DMS114 treated with DMSO at 0.1 percent for 48 hours (cell line): ENCODE data around the gene OR51G2.
"Not testable (repeated sequence)": the region's sequence is repeated elsewhere in the genome, so short reads cannot be mapped to it uniquely, and the experiment has no call there.

ENCODE experiments used
- DNase-seq: peaks from one replicate; lab custom pipeline; 2025; ENCODE audit not compliant: unreplicated experiment; lab: John Stamatoyannopoulos, UW

OR51G2 gene, protein sequence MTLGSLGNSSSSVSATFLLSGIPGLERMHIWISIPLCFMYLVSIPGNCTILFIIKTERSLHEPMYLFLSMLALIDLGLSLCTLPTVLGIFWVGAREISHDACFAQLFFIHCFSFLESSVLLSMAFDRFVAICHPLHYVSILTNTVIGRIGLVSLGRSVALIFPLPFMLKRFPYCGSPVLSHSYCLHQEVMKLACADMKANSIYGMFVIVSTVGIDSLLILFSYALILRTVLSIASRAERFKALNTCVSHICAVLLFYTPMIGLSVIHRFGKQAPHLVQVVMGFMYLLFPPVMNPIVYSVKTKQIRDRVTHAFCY

DNA sequence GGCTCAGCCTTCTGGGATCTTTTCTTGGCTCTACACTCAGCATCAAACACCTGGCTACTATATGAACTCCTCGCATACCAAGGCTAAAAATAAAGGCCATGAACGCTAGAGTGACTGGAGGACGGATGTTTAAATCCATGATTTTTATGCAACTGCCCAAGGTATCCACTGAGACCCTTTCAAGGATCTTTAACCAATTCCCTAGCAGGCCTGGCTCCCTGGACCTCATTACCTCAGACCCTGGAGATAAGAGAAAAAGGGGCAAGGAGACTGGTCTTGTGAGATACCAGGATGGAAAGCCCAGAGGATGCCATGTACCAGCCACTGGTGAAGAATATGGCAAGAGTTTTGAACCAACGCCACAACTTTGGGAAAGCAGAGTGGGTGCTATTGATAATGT lies at the start of gene OR51G2:
OR51G2 (minus strand) TSS at position 101 of the 400 bp plus-strand sequence. CDS start 3,687 bp downstream, outside the sequence.
- no peak for DNase-seq

DNA sequence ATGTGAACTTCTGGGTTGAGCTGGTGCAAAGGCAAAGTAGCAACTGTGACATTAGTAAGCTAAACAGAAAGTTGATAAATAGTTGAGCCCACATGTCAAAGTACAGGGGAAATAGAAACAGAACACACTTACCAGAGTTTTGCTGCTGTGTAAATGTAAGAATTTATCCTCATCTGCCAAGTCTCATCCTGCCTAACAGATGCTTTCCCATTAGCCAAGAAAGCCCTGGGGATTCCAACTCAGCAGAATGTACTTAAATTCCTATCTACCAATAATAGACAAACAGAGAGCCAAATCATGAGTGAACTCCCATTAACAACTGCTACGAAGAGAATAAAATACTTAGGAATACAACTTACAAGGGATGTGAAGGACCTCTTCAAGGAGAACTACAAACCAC lies 43.7 kb upstream of the OR51G2 start:
- DNase-seq = no peak

DNA sequence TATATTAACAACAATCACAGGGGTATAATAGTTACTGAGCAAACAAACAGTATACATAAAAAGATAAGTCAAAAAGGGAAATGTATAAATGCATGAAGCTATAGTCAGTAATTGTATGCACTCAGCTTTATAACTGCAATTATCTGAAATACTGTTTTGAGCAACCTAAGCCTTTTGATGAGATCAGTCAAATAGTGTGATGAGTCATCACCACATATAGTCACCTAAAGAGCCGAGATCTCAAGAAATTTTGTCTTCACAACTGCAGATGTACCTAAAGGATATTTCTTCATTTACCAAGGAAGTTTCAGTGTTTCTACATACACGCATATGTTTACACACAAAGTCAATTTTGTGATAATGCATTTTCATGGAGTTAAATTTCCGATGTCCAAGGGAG lies 41.7 kb upstream of the OR51G2 start:
- no peak for DNase-seq

DNA sequence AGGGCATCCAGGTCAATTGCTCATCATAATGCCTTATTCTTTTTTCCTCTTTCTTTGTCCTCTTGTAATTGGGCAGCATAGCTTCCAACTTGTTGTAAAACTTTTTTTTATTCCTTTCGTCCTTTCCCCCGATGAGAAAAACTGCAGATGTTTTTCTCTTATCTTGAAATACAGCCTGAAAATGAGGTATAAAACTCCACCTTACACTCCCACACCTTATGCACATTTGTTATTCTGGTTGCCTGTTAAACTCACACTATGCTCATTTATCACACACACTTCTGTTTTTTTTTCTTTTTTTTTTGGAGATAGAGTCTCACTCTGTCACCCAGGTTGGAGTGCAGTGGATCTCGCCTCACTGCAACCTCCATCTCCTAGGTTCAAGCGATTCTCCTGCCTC lies 38.2 kb upstream of the OR51G2 start:
- no peak for DNase-seq

DNA sequence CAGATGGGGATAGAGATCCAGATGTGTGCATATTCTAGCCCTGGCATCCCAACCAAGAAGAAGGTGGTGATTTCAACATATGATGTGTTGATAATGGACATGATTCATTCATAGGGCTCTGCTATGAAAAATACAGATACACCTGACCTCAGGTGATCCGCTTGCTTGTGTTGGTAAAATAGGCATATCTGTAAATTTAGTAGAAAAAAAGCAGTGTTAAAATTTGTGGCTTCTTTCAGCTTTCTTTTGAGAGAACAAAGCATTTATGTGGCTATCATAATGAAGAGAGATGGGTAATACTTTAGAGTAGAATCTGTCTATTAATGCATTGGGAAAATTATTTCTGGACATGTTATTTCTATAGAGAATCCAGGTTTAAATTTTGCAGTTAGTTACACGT lies 36.5 kb upstream of the OR51G2 start, which contains the start of gene OR51A2:
OR51A2 (minus strand) TSS at position 101 of the 400 bp plus-strand sequence; CDS start at position 101, 0 bp downstream.
- not testable (repeated sequence) for DNase-seq

DNA sequence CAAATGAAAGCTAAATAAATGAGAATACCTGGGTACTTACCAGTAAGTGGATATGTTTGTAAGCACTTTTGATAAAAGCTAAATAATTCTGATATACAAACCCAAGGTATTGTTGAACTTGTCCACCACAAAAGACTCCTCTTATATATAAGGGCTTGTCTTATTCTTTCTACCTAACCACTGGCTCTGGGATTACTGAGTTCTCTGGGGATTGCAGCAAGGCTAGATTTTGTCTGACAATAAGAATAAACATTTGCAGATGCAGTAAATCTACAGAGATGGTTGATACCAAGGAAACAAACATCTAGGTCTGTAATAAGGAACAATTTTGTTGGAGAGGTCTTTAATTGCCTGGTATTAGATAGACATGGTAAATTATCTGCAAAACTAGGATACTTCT lies 28.4 kb upstream of the OR51G2 start, which contains the start of gene OR51A4:
OR51A4 (minus strand) TSS at position 101 of the 400 bp plus-strand sequence. CDS start 505 bp downstream, outside the sequence.
- DNase-seq = no peak

DNA sequence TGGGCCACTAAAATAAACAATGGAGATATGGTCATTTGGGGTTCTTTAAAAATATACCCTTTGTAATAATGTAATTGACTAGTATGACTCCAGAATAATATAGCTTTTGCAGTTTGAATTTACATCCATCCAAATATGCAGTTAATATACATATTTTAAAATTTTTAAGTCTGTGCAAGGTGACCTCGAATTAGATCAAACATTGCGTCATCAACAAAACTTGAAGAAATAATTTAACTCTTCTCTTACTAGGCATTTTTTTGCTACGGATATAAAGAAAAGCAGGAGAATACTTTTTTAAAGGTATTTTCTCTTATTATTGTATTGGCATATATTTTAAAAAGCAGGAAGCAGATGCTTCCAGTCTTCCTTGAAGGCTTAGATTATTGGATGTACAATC lies 17.6 kb upstream of the OR51G2 start:
- DNase-seq = no peak

DNA sequence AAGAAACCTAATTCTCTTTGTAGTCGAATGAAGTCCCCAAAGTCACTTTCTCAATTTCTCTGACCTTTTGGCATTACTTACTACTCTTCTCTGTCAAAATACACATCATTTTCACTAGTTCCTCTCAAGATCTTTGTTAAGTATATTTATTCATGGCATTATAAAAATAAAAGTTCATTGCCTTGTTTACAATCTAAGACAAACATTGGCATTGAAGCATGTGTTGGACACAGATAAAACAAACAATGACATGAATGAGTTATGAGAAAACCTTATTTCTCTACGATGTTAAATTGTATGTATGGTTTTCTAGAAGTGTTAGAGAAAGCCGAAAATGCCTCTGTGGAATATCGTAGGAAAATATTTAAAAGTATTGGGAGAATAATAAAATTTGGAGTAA lies 13.6 kb upstream of the OR51G2 start:
- no peak for DNase-seq

DNA sequence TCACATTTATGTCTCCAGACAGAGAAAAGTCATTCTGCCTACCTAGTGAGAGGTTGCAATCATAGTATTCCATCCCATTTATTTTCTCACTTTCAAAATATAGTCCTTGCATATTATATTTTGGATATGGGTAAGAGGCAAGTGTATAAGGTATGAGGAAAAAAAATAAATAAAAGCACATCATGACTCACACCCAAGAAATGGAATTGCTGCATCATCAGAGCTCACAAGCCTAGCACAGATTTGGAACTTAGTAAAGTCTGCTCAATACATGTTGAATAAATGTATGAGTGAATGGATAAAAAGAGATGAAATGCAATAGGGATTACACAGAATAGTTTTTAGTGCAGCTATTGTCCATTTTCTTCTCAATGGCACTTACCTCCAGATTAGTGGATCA lies 7.5 kb upstream of the OR51G2 start:
- no peak for DNase-seq

DNA sequence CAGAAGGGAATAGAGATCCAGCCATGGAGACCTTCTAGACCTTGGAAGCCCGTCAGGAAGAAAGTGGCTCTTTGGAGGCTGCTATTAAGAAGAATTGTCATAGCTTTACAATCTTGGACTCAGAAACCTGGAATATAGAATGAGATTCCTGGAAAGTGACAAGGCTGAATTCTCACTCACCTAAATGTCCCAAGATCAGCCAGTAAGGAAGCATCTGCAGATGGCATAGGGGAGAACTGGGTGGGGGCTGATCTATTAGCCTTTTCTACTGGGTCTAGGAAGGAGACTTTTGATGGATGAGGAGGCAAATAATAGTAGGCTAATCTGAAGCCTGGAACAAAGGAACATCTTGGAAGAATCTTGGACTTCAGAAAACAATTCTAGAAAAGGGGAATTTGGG lies 5.1 kb upstream of the OR51G2 start, which contains the start of gene OR51G1:
OR51G1 (minus strand) TSS at position 101 of the 400 bp plus-strand sequence; CDS start at position 101, 0 bp downstream.
- no peak for DNase-seq

DNA sequence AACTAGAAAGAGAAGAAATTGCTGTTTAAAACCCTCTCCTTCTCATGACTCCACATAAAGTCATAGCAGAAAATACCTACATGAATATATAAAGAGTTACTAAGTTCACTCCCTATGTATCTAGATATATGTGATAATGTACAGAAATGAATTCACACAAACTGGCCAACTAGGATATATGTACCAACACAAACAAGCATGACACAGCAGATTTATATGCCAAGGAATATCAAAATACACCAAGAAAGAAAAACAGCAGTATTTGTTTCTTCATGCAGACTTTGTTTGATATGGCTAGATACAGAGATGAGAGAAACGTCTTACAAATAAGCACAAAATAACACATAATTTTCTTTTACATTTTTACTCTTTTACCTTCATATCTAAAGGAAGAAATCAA lies 3.2 kb upstream of the OR51G2 start:
- DNase-seq = no peak

DNA sequence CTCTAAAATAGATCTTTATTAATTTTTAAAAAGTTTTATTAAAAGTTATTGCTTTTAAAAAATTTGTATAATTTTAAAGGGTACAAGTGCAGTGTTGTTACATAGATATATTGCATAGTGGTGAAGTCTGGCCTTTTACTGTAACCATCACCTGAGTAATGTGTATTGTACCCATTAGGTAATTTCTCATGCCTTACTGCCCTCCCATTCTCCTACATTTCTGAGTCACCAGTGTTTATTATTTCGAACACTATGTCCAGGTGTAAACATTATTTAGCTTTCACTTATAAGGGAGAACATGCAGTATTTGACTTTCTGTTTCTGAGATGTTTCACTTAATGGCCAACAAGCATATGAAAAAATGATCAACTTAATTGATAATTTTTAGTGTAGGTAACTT lies 2.6 kb upstream of the OR51G2 start:
- DNase-seq = no peak

DNA sequence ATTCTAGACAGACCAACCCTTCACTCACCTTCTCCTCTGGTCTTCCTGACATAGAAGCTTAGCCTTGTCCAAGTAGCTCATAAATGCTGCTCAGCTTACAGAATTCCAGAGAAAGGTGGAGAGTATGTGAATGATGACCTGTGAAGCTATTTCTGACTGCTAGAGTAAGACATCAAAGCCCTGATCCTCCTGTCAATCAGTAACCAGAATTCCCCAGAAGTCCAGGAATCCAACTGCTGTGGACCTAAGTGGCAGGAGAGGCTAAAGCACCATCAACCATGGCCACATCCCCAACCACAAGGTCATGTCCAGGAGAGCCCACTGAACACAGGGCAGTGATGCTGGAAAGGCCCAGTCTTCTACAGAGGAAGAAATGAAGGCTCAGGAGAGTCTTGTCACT lies 2.6 kb downstream of the OR51G2 start:
- DNase-seq = no peak

DNA sequence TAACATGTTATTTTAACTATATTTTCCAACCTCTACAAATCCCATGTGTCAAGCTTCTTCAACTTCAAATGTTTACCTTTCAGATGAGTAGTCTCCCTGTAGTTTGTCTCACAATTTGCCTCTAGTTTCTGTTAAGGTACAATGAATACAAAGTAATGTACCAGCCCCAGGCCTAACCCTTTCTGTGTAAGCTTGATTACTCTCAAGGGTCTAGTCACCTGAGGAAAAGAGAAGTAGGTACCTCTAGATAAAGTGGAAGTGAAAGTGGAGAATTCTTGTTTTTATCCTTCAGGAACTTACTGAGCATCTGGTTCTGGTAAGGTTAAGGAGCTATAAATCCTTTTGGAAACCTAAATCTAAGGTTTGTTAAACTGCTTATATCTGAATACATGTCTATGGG lies 15.7 kb downstream of the OR51G2 start, which contains the start of gene OR51A7:
OR51A7 (plus strand) TSS at position 300 of the 400 bp plus-strand sequence. CDS start 3,587 bp downstream, outside the sequence.
- no peak for DNase-seq

DNA sequence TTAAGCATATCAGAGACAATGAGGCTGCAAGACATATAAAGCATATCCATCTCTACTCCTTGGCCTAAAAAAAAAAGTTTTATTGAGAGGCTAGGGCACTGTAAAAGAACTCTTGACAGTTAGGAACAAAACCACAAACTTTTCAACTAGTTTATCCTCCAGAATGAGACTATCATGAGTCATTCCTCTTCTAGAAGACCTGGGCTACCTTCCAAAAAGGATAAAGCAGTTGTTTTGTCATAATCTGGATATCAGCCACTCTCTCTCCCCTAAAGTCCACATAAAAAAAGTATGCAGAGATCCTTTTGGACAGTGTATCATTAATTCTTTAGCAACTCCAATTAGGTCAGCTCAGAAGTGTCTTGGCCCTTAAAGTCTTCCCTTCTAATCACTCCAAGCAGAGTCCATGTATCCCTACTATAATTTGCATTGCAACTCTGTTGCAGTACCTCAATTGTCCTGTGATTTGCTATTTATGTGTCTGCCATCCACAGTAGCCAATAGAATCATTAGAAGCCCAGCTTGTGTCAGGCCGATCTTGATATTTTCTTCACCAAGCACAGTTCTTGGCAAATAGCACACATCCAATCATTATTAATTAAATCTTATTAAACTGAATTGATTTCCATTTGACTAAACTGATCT lies 27.0 kb downstream of the OR51G2 start:
- no peak for DNase-seq

DNA sequence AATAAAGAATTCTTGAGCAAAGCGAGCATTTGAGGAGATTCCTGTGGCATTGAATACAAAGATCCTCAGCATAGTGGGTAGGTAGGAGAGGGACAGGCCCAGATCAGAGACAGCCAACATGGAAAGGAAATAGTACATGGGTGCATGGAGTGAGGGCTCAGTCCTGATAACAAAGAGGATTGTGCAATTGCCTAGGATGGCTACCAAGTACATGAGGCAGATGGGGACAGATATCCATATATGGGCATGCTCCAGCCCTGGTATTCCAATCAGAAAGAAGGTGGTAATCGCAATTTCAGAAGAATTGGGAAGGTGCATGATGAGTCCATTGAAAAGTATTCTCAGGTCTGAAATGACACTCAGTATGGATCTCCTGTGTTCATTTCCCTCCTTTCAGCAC lies 28.9 kb downstream of the OR51G2 start:
- no peak for DNase-seq

DNA sequence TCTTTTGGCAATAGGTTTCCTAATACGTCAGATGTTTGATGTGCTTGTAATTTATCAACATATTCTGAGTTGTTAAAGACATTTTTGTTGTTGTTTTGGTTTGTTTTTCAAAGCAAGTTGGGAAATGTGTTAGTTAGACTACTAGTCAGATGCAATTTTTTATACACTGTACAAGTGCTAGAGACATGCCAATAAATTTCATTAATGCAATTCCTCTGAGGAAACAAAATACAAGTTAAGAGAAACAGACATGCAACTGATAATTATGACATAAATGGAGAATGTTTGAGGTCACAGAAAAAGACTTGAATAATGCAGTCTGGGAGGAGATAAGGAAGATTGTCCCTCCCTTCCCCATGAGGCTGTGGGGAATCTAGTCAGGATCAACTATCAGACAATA lies 31.6 kb downstream of the OR51G2 start:
- no peak for DNase-seq

DNA sequence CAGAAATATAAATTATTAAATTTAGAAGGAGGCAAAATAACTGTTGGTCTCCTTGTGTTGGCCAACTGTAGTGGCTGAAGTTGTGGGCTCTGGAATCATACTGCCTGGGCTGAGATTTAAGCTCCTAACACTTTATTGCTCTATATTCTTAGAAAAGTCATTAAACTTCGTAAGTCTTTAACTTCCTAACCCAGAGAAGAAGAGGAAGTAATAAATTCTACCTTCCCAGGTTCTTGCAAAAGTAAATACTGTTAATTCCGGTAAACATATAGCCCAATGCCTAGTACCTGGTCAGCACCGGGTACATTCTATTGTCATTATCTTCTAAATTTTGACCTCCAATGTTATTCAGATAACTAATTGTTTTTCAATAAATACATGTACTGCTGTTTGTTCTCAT lies 33.0 kb downstream of the OR51G2 start:
- no peak for DNase-seq

DNA sequence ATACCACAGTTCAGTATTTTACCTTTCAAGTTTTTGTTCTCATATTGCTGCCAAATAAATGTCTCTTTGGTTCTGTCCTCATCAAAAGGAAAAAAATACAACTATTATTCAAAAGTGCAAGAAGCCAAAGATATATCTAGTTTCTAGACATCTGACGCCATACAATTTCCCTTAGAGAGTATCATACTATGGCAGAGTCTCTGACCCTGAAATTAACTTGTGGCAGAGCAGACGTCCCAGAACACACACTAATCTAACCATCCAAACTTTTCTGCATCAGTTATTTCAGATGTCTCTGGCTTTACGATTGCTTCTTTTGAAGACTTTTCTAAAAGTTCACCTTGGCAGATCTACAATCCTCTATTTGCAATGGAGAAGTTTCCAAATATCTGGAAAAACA lies 34.8 kb downstream of the OR51G2 start:
- DNase-seq = no peak

DNA sequence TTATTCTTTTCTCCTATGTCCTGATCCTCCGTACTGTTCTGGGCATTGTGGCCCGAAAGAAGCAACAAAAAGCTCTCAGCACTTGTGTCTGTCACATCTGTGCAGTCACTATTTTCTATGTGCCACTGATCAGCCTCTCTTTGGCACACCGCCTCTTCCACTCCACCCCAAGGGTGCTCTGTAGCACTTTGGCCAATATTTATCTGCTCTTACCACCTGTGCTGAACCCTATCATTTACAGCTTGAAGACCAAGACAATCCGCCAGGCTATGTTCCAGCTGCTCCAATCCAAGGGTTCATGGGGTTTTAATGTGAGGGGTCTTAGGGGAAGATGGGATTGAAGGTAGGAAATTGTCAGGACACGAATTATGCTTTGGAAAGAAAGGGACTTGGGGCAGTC lies 36.6 kb downstream of the OR51G2 start:
- no peak for DNase-seq

DNA sequence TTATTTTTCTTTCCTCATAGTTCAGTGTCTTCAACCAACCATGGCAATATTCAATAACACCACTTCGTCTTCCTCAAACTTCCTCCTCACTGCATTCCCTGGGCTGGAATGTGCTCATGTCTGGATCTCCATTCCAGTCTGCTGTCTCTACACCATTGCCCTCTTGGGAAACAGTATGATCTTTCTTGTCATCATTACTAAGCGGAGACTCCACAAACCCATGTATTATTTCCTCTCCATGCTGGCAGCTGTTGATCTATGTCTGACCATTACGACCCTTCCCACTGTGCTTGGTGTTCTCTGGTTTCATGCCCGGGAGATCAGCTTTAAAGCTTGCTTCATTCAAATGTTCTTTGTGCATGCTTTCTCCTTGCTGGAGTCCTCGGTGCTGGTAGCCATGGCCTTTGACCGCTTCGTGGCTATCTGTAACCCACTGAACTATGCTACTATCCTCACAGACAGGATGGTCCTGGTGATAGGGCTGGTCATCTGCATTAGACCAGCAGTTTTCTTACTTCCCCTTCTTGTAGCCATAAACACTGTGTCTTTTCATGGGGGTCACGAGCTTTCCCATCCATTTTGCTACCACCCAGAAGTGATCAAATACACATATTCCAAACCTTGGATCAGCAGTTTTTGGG lies 37.2 kb downstream of the OR51G2 start, which contains the start of gene OR51T1:
OR51T1 (plus strand) TSS at position 41 of the 641 bp plus-strand sequence; CDS start at position 41, 0 bp downstream.
- DNase-seq = no peak

DNA sequence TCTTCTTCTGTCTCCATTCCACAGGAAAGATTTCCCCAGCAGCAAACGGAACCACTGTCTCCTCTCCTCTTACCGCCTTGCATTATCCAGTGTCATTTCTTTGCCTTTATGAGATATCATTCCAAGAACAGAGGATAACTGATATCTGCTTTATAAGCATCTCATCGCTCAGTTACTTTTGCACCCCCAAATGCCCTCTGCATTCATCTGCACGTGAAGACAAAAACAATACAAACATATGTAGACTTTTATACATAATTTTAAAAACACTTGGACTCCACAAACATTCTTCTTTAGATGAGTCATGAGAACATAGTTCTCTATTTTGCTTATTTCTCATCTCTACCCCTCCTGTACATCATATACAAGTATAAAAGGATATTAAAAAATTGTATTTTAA lies 38.0 kb downstream of the OR51G2 start:
- DNase-seq = no peak
